ENCODE measurements around the gene HSBP1L1. TPM values are rescaled to one million over a fixed set of nuclear protein-coding genes. Genes with fewer than 3 reads are reported as not detected.
A peak's percentile ranks its signal among the peaks of the same experiment; 100 is the strongest.

The HSBP1L1 gene
- total RNA-seq, 3 donors from 2014 or later: 33.8 to 73.7 (median 68.4) TPM

- H3K4me3 ChIP-seq: no peak overlapping the region
- intact Hi-C loops (cut with DNase I, micrococcal nuclease): no loop called here
- no peaks in the 10 kb centered on the region for H3K36me3 ChIP-seq (ENCODE audit: low read depth)
- peaks cover 54% of the 10 kb centered on the region for H3K4me1 ChIP-seq (ENCODE audit: low read depth)
- peak; percentile 29 to 58 (median 56) for DNase-seq
- H3K9me3 ChIP-seq: no peaks in the 10 kb centered on the region
- no peak for TF ChIP-seq CTCF (IDR thresholded peaks at IDR 0.05)
- peak; percentile 45 for ATAC-seq
Observed at GRCh38 chr18:79944126-79944731, 20.2 kb upstream of the HSBP1L1 start.

GRCh38 chr18:79944746-79945117 lies 19.7 kb upstream of the HSBP1L1 start:
- intact Hi-C loops (cut with DNase I, micrococcal nuclease): no loop called here
- DNase-seq: peak in 1 of 3 donors; percentile 22
- ATAC-seq: no peak
- peaks cover 59% of the 10 kb centered on the region for H3K4me1 ChIP-seq (ENCODE audit: low read depth)
- no peaks in the 10 kb centered on the region for H3K9me3 ChIP-seq
- H3K36me3 ChIP-seq (ENCODE audit: low read depth): no peaks in the 10 kb centered on the region
- no peak overlapping the region for H3K4me3 ChIP-seq
- no peak for TF ChIP-seq CTCF (IDR thresholded peaks at IDR 0.05)

DNA sequence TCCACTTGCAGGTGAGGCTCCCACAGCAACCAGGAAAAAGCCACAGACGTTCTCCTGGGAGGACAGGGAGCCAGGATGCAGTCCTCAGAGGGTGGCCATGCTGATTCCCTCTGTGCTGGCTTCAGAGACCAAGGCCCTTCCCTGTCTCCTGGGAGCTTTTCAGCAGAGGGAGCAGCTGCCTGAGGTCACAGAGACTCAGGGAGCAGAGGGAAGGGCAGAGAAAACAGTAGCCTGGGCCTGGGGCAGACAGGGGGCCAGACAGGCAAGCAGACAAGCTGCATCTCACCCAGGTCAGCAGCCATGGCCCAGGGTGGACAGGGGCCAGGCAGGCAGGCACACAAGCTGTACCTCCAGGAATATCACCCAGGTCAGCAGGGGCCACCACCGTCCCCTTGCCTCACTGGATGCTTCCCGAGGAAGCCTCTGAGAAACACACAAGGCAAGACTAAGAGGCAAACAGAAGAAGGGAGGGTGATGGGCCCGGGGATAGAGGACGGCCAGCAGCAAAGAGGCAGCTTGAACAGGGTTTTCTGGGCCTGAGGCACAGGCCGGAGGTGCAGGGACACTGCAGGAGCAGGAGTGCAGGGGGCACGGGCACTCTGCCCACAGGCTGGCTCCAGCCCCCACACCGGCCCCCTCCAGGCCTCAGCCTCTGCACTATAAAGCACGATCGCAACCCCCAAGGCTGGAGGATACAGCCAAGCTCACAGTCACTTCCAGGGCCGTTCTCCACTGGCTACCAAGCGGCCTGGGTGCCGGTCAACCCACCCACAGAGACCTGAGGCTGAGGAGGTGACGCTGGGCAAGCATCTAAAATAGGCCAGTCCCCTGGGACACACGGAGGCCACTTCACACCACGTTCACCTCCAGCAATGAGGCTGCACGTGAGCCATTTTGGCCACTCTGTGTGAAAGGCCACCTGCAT lies 19.1 kb upstream of the HSBP1L1 start:
- peaks cover 66% of the 10 kb centered on the region for H3K4me1 ChIP-seq (ENCODE audit: low read depth)
- no peaks in the 10 kb centered on the region for H3K9me3 ChIP-seq
- DNase-seq (peak in 2 of 3 donors; percentile 32 to 39), ATAC-seq (no peak)
- no peaks in the 10 kb centered on the region for H3K36me3 ChIP-seq (ENCODE audit: low read depth)
- H3K4me3 ChIP-seq: no peak overlapping the region
- intact Hi-C loops (cut with DNase I, micrococcal nuclease): no loop called here
- TF ChIP-seq CTCF (IDR thresholded peaks at IDR 0.05): no peak

DNA sequence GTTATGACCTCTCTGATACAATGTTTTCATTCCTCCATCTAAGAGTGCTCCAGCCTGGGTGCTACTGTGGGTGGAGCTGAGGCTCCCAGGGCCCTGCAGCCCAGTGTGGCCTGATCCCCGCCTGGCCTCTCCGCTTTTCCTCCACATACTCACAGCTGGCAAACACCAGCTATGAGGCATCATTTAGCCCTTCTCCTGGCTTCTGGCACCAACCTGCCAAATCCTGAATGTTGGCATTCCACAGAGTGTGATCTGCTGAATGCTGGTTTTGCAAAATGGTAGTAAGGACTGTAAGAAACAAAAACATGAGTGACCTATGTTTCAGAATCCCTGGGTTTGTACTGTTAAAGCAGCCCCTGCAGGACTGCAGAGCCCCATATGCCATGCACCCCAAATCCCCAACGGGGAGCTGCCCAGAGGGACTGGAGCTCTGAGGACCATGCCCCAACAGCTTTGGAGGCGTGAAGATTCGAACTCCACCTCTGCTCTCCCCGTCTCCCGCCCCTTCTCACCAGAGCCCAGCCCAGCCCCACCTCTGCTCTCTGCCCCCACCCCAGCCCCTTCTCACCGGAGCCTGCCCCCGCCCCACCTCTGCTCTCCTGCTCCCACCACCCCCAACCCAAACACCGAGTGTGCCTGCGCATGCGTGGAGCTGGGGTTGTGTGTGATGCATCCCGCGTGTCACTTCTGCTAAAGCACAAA lies 17.2 kb upstream of the HSBP1L1 start:
- Histone ChIP-seq H3K9me3 (no peaks in the 10 kb centered on the region), H3K4me1 (ENCODE audit: low read depth) (peaks cover 60% of the 10 kb centered on the region), H3K4me3 (no peak overlapping the region), H3K36me3 (ENCODE audit: low read depth) (no peaks in the 10 kb centered on the region)
- intact Hi-C loops (cut with DNase I, micrococcal nuclease): no loop called here
- ATAC-seq (no peak), DNase-seq (peak; percentile 16 to 48 (median 26))
- no peak for TF ChIP-seq CTCF (IDR thresholded peaks at IDR 0.05)

DNA sequence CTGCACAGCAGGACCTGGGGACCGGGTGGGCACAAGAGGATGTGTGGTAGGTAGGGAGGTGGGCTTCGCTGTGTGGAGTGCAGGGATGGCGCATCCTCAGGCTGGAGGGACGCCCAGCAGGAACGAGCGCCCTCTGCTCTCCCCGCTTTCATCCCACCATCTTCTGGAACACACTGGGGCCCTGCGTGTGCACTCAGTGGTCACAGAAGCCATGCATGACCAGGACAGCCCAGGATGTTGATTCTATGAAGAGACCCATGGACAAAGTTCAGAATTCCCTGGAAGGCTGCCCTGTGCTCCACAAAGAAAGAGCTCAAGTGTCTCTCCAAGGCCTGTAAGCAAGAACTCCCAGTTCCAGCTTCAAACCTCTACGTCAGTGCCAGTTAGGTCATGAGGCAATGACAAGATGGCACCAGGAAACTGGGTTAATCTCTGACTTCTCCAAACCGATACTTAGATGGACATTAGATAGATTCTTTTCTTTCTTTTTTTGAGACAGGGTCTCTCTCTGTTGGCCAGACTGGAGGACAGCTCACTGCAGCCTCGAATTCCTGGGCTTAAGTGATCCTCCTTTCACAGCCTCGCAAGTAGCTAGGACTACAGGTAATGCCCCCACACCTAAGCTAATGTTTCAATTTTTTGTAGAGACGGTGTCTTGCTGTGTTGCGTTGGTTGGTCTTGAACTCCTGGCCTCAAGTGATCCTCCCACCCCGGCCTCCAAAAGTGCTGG lies 16.4 kb upstream of the HSBP1L1 start:
- intact Hi-C loops (cut with DNase I, micrococcal nuclease): no loop called here
- DNase-seq (peak; percentile 33 to 58 (median 40)), ATAC-seq (no peak)
- Histone ChIP-seq H3K4me3 (no peak overlapping the region), H3K9me3 (no peaks in the 10 kb centered on the region), H3K36me3 (ENCODE audit: low read depth) (no peaks in the 10 kb centered on the region), H3K4me1 (ENCODE audit: low read depth) (peaks cover 56% of the 10 kb centered on the region)
- TF ChIP-seq CTCF (IDR thresholded peaks at IDR 0.05): no peak
